ENCODE results near the gene ANGEL1. TPM values are rescaled to one million over a fixed set of nuclear protein-coding genes. Genes with fewer than 3 reads are reported as not detected.
A peak's percentile ranks its signal among the peaks of the same experiment; 100 is the strongest.

ANGEL1 gene
- total and polyA plus RNA-seq, 4 donors = 15.0 to 38.1 (median 20.7) TPM

DNA sequence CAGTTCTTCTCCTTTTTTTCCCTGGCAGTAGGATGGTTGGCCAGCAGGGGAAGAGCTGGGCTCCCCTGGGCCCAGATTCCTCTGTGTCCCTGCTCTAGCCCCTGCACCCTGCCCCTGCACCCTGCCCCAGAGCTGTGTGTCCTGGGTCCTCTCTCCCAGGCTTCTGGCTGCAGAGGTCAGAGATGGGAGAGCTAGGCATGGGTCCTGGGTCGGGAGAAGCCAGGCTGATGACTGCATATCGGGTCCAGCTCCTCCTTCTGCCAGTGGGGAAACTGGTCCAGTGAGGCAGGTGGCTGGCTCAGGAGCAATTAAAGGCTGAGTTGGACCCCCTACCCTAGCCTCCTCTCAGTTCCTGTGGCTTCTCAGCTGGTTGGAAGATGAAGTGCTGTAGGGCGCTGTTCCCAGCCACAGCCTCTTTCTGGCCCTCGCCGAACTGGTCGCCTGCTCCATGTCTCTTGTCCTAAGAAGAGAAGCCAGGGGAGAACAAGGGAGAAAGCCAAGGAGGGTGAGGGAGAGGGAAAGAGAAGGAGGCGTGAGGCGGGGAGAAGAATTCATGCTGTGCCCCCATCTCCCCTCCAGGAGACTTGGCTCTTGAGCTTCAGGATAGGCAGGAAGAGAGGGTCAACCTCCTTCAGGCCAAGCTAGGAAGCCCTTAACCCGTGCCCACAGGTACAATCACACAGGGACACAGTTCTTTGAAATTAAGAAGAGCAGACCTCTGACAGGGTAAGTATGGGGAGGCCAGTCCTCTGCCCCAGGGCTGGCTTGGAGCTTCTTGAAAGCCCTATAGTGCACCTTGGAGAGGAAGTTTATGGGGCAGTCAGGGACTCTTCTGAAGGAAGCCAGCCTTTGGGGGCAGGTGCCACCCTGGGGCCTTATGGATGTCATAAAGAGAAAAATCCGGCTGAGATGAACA is 41.9 kb downstream of the ANGEL1 start:
- WGBS (ENCODE audit: insufficient coverage) = 80% methylated on average over 7 of the region's 10 CpGs
- no peak for DNase-seq (ENCODE audit: low read depth in 4 of 6, low spot score in 6 of 6)
- Histone ChIP-seq H3K4me3 (ENCODE audit: low read depth, low read length) (no peak overlapping the region), H3K27ac (ENCODE audit: low read depth, low read length) (no peak overlapping the region), H3K9me3 (ENCODE audit: control insufficient read depth, insufficient read depth, low read length) (no peaks in the 10 kb centered on the region), H3K4me1 (ENCODE audit: control insufficient read depth, insufficient read depth, low read length) (peaks cover 84% of the 10 kb centered on the region), H3K27me3 (ENCODE audit: control insufficient read depth, insufficient read depth, low read length) (no peaks in the 10 kb centered on the region), H3K36me3 (ENCODE audit: control insufficient read depth, insufficient read depth, low read length) (peaks cover 75% of the 10 kb centered on the region)

DNA sequence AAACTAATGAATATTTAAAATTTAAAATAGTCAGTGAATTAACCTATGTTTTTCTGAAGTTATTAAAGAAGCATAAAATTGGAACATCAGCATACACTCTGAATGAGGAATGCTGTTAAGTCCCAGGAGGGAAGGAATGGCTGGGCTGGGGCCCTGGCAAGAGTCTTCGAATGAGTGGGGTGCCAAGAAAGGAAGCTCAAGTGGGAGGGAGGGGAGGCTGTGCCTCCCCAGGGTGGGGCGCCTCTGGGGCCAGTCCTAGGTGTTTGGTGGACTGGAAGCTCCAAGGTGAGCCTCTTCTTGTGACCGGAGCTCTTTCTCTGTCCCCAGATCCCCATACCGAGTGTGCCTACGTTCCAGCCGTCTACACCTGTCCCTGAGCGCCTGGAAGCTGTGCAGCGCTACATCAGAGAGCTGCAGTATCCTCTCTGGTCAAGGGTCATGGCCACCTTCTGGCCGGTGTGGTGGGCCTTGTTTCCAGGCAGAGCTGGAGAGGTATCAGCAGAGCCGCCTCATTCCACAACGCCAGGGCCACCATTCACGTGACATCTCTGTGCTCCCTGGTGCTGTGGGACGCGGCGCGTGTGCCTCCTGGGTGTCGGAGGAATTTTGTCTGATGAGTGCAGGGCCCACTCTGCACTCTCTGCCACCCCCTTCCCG is 42.9 kb downstream of the ANGEL1 start:
- Histone ChIP-seq H3K27me3 (ENCODE audit: control insufficient read depth, insufficient read depth, low read length) (no peaks in the 10 kb centered on the region), H3K27ac (ENCODE audit: low read depth, low read length) (no peak overlapping the region), H3K4me1 (ENCODE audit: control insufficient read depth, insufficient read depth, low read length) (peaks cover 86% of the 10 kb centered on the region), H3K36me3 (ENCODE audit: control insufficient read depth, insufficient read depth, low read length) (peaks cover 70% of the 10 kb centered on the region), H3K4me3 (ENCODE audit: low read depth, low read length) (no peak overlapping the region), H3K9me3 (ENCODE audit: control insufficient read depth, insufficient read depth, low read length) (no peaks in the 10 kb centered on the region)
- 91% methylated on average over 12 of the region's 18 CpGs for WGBS (ENCODE audit: insufficient coverage)
- no peak for DNase-seq (ENCODE audit: low read depth in 4 of 6, low spot score in 6 of 6)

DNA sequence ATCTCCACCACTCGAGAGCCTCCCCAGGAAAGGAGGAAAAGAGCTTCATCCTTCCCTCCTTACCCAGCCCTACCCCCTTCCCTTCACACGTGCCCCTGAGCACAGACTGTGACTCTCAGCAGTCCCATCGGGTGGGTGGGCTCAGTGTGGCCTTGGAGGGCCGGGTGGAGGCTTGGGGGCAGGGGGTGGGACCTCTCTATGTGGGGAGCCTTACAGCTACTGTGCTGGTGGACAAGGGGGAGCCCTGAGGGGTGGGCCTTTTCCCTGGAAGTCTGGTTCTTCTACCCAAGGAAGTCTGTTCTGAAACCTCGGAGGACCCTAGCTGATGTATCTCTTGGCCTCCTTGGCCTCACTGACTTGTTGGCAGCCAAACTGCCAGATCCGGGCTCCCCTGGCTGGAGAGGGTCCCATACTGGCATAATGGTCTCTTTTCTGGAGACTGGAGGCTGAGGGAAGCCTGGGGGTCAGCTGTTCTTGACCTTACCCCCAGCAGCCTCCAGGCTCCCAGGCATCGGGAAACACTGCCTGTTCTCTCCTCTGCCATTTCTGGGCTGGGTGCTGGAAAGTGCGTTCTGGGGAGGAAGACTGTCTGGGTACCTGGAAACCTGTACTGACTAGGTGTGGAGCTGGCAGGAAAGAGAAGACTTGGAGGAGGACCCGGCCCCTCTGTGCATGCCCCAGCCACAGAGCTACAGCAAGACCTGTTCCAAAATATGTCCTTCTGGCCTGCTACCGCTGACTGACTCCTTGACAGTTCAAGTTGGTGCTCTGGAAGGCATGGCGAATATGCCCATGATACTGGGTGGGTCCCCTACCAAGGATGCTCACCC is 43.8 kb downstream of the ANGEL1 start:
- DNase-seq (ENCODE audit: low read depth in 4 of 6, low spot score in 6 of 6) = no peak
- peak overlapping the region; percentile 54 for H3K27ac ChIP-seq (ENCODE audit: low read depth, low read length)

DNA sequence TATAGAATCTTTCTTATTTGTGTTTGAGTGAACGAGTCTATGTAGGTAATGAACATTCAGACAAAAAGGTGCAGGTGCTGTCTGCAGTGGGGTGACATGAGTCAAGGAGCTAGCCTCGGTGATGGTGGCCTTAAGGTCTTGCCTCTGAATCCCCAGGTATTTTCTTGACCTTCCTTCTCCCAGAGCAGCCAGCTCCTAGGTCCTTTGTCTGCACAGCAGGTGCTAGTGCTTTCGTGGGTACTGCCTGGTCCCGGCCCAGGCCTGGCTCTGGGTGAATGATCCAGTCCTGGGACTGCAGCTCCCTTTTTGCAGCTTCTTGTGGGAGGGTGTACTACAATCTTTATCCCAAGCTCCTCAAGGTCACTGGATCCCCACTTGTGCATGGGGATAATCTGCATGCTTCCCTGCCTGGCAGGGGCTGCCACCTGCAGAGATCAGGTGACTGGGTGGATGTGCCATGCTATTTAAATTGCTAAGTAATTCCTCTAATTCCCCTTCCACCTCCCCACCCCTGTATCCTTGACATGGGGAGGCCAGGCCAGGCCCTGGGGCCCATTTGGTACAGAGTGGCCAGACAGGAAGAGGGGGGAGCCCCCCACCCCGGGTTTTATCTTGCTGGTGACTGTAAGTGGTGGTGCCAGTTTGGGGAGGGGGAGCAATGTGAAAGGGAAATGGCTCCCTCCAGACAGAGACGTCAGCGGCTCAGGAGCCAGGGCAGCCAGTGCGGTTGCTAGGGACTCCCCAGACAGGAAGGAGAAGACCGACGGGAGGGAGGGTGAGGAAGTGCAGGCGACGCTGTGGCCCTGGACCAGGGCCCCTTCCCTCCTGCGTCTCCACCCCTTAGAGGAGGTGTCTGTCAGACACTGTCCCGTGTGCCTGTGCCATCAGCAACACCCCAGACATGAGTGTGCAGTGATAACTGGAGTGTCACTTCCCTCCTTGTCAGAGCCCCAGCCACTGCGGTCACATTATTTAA is 44.7 kb downstream of the ANGEL1 start:
- peaks cover 54% of the 10 kb centered on the region for H3K36me3 ChIP-seq (ENCODE audit: control insufficient read depth, insufficient read depth, low read length)
- peak in 2 of 6 donors; percentile 74 to 75 for DNase-seq (ENCODE audit: low read depth in 4 of 6, low spot score in 6 of 6)
- no peaks in the 10 kb centered on the region for H3K9me3 ChIP-seq (ENCODE audit: control insufficient read depth, insufficient read depth, low read length)
- H3K27me3 ChIP-seq (ENCODE audit: control insufficient read depth, insufficient read depth, low read length) = no peaks in the 10 kb centered on the region
- H3K27ac ChIP-seq (ENCODE audit: low read depth, low read length) = peak overlapping the region; percentile 54
- 15% methylated on average over 13 of the region's 15 CpGs for WGBS (ENCODE audit: insufficient coverage)
- peaks cover 82% of the 10 kb centered on the region for H3K4me1 ChIP-seq (ENCODE audit: control insufficient read depth, insufficient read depth, low read length)
- H3K4me3 ChIP-seq (ENCODE audit: low read depth, low read length) = no peak overlapping the region

More for the DNA sequence above, 43.8 kb downstream of the ANGEL1 start:
- H3K27me3 ChIP-seq (ENCODE audit: control insufficient read depth, insufficient read depth, low read length) = no peaks in the 10 kb centered on the region
- H3K9me3 ChIP-seq (ENCODE audit: control insufficient read depth, insufficient read depth, low read length) = no peaks in the 10 kb centered on the region
- WGBS (ENCODE audit: insufficient coverage) = 80% methylated on average over 8 of the region's 11 CpGs
- peaks cover 88% of the 10 kb centered on the region for H3K4me1 ChIP-seq (ENCODE audit: control insufficient read depth, insufficient read depth, low read length)
- H3K4me3 ChIP-seq (ENCODE audit: low read depth, low read length) = no peak overlapping the region
- peaks cover 61% of the 10 kb centered on the region for H3K36me3 ChIP-seq (ENCODE audit: control insufficient read depth, insufficient read depth, low read length)

DNA sequence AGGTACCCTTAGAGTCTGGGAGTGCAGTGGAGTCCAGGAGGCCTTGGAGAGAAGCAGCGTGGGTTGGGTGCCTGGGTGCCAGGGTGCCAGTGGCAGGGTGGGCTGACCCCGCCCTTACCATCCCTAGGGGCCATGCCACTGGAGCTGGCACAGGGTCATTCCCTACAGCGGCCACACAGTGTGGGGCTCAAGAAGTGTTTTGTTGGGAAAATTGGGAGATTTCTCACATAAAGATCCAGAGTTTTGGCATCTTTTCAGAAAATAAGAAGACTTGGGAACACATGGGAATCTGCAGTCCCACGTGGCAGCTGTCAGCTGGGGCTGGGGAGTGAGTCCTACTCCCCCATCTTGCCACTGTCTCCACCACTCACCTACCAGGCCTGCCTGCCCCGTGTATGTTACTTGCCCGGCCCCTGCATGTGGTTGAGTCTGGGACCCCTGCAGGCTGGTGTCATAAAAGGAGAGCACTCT is 47.2 kb downstream of the ANGEL1 start:
- DNase-seq (ENCODE audit: low read depth in 4 of 6, low spot score in 6 of 6) = no peak
- Histone ChIP-seq H3K9me3 (ENCODE audit: control insufficient read depth, insufficient read depth, low read length) (no peaks in the 10 kb centered on the region), H3K4me1 (ENCODE audit: control insufficient read depth, insufficient read depth, low read length) (peaks cover 75% of the 10 kb centered on the region), H3K27me3 (ENCODE audit: control insufficient read depth, insufficient read depth, low read length) (no peaks in the 10 kb centered on the region), H3K27ac (ENCODE audit: low read depth, low read length) (no peak overlapping the region), H3K36me3 (ENCODE audit: control insufficient read depth, insufficient read depth, low read length) (peaks cover 33% of the 10 kb centered on the region), H3K4me3 (ENCODE audit: low read depth, low read length) (no peak overlapping the region)
- WGBS (ENCODE audit: insufficient coverage) = 76% methylated on average over 5 of the region's 6 CpGs

DNA sequence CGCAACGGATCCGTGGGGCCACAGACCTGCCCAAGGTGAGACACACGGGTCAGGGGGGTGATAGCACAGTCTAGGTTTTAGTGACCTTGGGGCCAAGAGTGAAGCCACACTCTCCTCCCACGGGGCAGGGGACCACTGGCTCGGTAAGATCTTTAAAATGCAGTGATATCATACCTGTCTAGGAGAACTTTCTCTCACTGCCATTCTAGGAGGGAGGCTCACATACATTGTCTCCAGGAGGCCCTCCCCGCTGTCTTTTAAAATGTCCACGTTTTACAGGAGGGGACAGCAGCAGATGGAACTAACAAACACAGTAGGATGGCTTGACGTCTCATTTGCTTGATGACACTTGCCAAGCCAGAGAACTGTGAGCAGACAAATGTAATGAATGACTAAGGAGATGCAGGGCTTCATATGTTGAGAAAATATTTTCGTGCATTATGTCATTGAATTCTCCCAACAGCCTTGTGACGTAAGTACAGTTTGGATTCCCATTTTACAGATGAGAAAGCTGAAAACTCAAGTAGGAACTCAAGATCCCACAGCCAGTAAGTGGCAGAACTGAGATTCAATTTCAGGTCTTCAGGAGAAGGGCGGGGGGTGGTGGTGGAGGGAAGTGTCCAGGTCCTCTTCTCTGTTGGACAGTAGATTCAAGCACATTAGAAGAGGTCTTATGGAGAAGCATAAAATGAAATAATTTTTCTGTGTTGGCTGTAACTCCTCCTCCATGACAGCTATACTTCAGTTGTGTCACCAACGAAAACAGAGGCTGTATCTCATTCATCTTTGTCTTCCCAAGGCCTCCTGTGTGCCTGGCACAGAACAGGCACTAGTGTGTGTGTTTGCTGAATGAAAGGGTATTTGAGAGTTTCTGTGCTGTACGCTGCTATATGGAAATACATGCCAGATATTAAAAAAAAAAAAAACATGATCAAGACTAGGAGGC is 49.3 kb downstream of the ANGEL1 start:
- peak in 2 of 6 donors; percentile 62 to 73 for DNase-seq (ENCODE audit: low read depth in 4 of 6, low spot score in 6 of 6)
- peaks cover 13% of the 10 kb centered on the region for H3K36me3 ChIP-seq (ENCODE audit: control insufficient read depth, insufficient read depth, low read length)
- peaks cover 65% of the 10 kb centered on the region for H3K4me1 ChIP-seq (ENCODE audit: control insufficient read depth, insufficient read depth, low read length)
- H3K27me3 ChIP-seq (ENCODE audit: control insufficient read depth, insufficient read depth, low read length) = no peaks in the 10 kb centered on the region
- peak overlapping the region; percentile 72 for H3K4me3 ChIP-seq (ENCODE audit: low read depth, low read length)
- peak overlapping the region; percentile 85 for H3K27ac ChIP-seq (ENCODE audit: low read depth, low read length)
- no peaks in the 10 kb centered on the region for H3K9me3 ChIP-seq (ENCODE audit: control insufficient read depth, insufficient read depth, low read length)
- 55% methylated on average over 7 of the region's 14 CpGs for WGBS (ENCODE audit: insufficient coverage)

DNA sequence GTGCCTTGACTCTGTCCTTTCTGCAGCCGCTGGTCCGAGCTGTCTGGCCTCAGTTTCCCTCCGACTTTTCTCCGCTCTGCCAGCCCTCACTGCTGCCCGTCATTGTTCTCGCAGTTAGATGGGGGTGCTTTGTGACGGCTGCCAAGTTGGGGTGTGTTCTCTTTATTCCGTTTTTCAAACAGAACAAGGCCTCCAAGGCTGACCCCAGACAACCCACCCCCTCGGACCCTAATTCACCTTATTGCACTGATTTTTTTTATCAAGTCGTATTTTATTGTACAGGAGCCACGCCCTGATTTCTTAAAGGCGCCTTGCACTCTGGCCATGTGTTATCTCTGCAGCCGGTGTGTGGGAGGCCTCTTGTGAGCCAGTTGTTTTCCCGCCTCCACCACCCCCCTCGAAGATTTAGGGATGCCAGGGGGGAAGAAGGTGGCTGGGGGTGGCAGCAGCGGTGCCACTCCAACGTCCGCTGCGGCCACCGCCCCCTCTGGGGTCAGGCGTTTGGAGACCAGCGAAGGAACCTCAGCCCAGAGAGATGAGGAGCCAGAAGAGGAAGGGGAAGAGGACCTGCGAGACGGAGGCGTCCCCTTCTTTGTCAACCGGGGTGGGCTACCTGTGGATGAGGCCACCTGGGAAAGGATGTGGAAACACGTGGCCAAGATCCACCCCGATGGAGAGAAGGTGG is 50.1 kb downstream of the ANGEL1 start:
- Histone ChIP-seq H3K9me3 (ENCODE audit: control insufficient read depth, insufficient read depth, low read length) (no peaks in the 10 kb centered on the region), H3K27ac (ENCODE audit: low read depth, low read length) (peak overlapping the region; percentile 85), H3K27me3 (ENCODE audit: control insufficient read depth, insufficient read depth, low read length) (no peaks in the 10 kb centered on the region), H3K4me3 (ENCODE audit: low read depth, low read length) (peak overlapping the region; percentile 72), H3K36me3 (ENCODE audit: control insufficient read depth, insufficient read depth, low read length) (peaks cover 6% of the 10 kb centered on the region), H3K4me1 (ENCODE audit: control insufficient read depth, insufficient read depth, low read length) (peaks cover 56% of the 10 kb centered on the region)
- DNase-seq (ENCODE audit: low read depth in 4 of 6, low spot score in 6 of 6) = peak in 1 of 6 donors; percentile 81
- 23% methylated on average over 17 of the region's 28 CpGs for WGBS (ENCODE audit: insufficient coverage)

Measured in spinal cord (tissue), 10 donors.